HepG2 (cell line): Measurements from ENCODE around the gene SH2B2. TPM values are rescaled to one million over a fixed set of nuclear protein-coding genes. Genes with fewer than 3 reads are reported as not detected.

ENCODE experiments used
- ATAC-seq: fragments of 200-7000 bp; cut with Tn5 transposase; 3 replicates; pipeline ENCODE4 v1.9.1; 2020; ENCODE audit warnings: mild to moderate bottlenecking, moderate library complexity
- BruUV-seq: library from RNA; stranded (reverse); fragments of 400-500 nt; replicated peaks from 2 replicates; lab custom pipeline; 2021; lab: Mats Ljungman, UMichigan
- CTCF ChIA-PET: fragments of 300-600 bp; formaldehyde crosslinking; extraction: SDS; loops from one replicate; lab custom pipeline; 2021; ENCODE audit warnings: low total read pairs, inconsistent platforms, low intra/inter-chr PET ratio; lab: Yijun Ruan, JAX
- POLR2A ChIA-PET: fragments of 350-600 bp; sonication (Branson Sonifier 250); formaldehyde crosslinking; loops from one replicate; lab custom pipeline; 2020; ENCODE audit warnings: antibody characterized with exemption, inconsistent platforms; lab: Yijun Ruan, JAX
- DNase-seq: peaks from one replicate; pipeline ENCODE4 v3.0.0-alpha.2; 2015; ENCODE audit warnings: low spot score
- FAIRE-seq: peaks from 3 replicates; lab custom pipeline; 2011; peaks lifted over from hg19 to GRCh38; lab: Jason Lieb, UNC
- H2AFZ ChIP-seq: one replicate; pipeline ENCODE4 v1.6.1; 2011; ENCODE audit warnings: low read length, inconsistent platforms
- H3K27ac ChIP-seq: fragments of 300-600 bp; 3 replicates; pipeline ENCODE4 v1.8.0; 2011; ENCODE audit warnings: mixed run types, mild to moderate bottlenecking, mixed read lengths, low read length, inconsistent platforms; ENCODE audit not compliant: insufficient read depth; ENCODE audit errors: extremely low read length
- H3K27me3 ChIP-seq, 2 experiments: fragments of 200-600 bp in 1 of 2; 2 replicates in 1 of 2; 3 replicates in 1 of 2; pipeline versions ENCODE4 v1.6.0 to v1.8.0; 2011; ENCODE audit warnings: low read length in 2 of 2, mild to moderate bottlenecking in 2 of 2, moderate library complexity in 2 of 2, inconsistent platforms in 1 of 2; ENCODE audit not compliant: insufficient read depth in 2 of 2, control insufficient read depth in 1 of 2
- H3K36me3 ChIP-seq, 2 experiments: fragments of 200-600 bp in 1 of 2; replicated peaks in 1 of 2; 2 replicates in 1 of 2; 3 replicates in 1 of 2; pipeline versions ENCODE4 v1.5.1 to v1.8.0; 2011; ENCODE audit warnings: low read length in 2 of 2, inconsistent platforms in 1 of 2; ENCODE audit not compliant: insufficient read depth in 2 of 2, control insufficient read depth in 1 of 2
- H3K4me1 ChIP-seq: 2 replicates; pipeline ENCODE4 v1.5.1; 2012; ENCODE audit warnings: low read length, inconsistent platforms; ENCODE audit not compliant: insufficient read depth
- H3K4me2 ChIP-seq: 2 replicates; pipeline ENCODE4 v1.6.0; 2011; ENCODE audit warnings: low read depth, low read length, inconsistent platforms
- H3K4me3 ChIP-seq, 3 experiments: fragments of 200-600 bp in 1 of 3; sonication (generic), shearing (Covaris generic) in 1 of 3; replicated peaks in 1 of 3; 2 replicates each; pipeline ENCODE4 v1.5.1; 2011 to 2016; ENCODE audit warnings: low read length in 3 of 3, inconsistent platforms in 2 of 3, low read depth in 2 of 3, mild to moderate bottlenecking in 2 of 3, control low read depth in 1 of 3, mixed read lengths in 1 of 3; ENCODE audit not compliant: insufficient read depth in 1 of 3
- H3K79me2 ChIP-seq: one replicate; pipeline ENCODE4 v1.6.1; 2011; ENCODE audit warnings: low read length, inconsistent platforms; ENCODE audit not compliant: insufficient read depth
- H3K9ac ChIP-seq: 2 replicates; pipeline ENCODE4 v1.6.0; 2011; ENCODE audit warnings: mild to moderate bottlenecking, low read depth, low read length, inconsistent platforms; ENCODE audit not compliant: insufficient read depth
- H3K9me3 ChIP-seq: 2 replicates; pipeline ENCODE4 v1.5.1; 2012; ENCODE audit warnings: mild to moderate bottlenecking, low read length
- H4K20me1 ChIP-seq: 2 replicates; pipeline ENCODE4 v1.6.0; 2011; ENCODE audit warnings: inconsistent platforms, mild to moderate bottlenecking, low read length, moderate library complexity; ENCODE audit not compliant: insufficient read depth
- DPF2 ChIP-seq: sonication (generic); formaldehyde crosslinking; IDR thresholded peaks from 2 replicates; pipeline ENCODE4 v1.4.0; 2020; ENCODE audit warnings: mild to moderate bottlenecking, low read depth, missing genetic modification reagents, borderline replicate concordance
- KDM4B ChIP-seq: sonication (generic); formaldehyde crosslinking; IDR thresholded peaks from 2 replicates; pipeline ENCODE4 v1.4.0; 2020; ENCODE audit warnings: missing genetic modification reagents
- POLR2AphosphoS2 ChIP-seq: IDR thresholded peaks from 2 replicates; pipeline ENCODE4 v1.6.1; 2011; ENCODE audit warnings: low read depth, low read length, improper control_type of control experiment
- RXRB ChIP-seq: IDR thresholded peaks from 2 replicates; pipeline ENCODE4 v1.6.1; 2016; ENCODE audit warnings: borderline replicate concordance, missing genetic modification reagents, missing compliant biosample characterization
- ZBTB46 ChIP-seq: sonication (generic); formaldehyde crosslinking; IDR thresholded peaks from 2 replicates; pipeline ENCODE4 v1.4.0; 2020; ENCODE audit warnings: mild to moderate bottlenecking, missing genetic modification reagents, borderline replicate concordance
- ZNF674 ChIP-seq: sonication (generic); formaldehyde crosslinking; IDR thresholded peaks from 2 replicates; pipeline ENCODE4 v1.5.0; 2020; ENCODE audit warnings: low read depth, mild to moderate bottlenecking, missing genetic modification reagents
- ZNF891 ChIP-seq: sonication (generic); formaldehyde crosslinking; IDR thresholded peaks from 2 replicates; pipeline ENCODE4 v1.5.0; 2020; ENCODE audit warnings: mild to moderate bottlenecking, missing genetic modification reagents
- WGBS: methylation state at CpG from one replicate; pipeline ENCODE4 v1.1.6; 2017; ENCODE audit warnings: low lambda C conversion rate; 5-methylcytosine and 5-hydroxymethylcytosine counted together
- in situ Hi-C: cut with HindIII; loops from 2 replicates; pipeline ENCODE4 v1.10.0; 2017; ENCODE audit warnings: low pct_unique_long_range_greater_than_20kb; ENCODE audit not compliant: extremely low pct_ligation_motif_present
- intact Hi-C: fragments of 100-400 bp; cut with micrococcal nuclease; formaldehyde crosslinking; loops from one replicate; pipeline ENCODE4 v1.10.0; 2022; ENCODE audit not compliant: unreplicated experiment
- polyA plus RNA-seq, 8 experiments: library from polyadenylated mRNA; depleted of rRNA in 3 of 8; stranded (reverse) in 7 of 8; unstranded in 1 of 8; fragments of >200 nt; fragmentation: Illumina TruSeq in 4 of 8; extraction: Trizol in 4 of 8; gene quantifications; 2 replicates each; pipeline versions ENCODE4 v1.2.1 to v1.2.3, GENCODE V29; 2011 to 2016; ENCODE audit warnings: low read depth in 4 of 8, missing spikeins in 1 of 8, mixed read lengths in 1 of 8; ENCODE audit not compliant: insufficient read depth in 1 of 8
- total RNA-seq, 5 experiments: library from RNA; depleted of rRNA; stranded (reverse); fragments of >200 nt; fragmentation: Illumina TruSeq; extraction: Trizol; gene quantifications; 2 replicates each; pipeline ENCODE4 v1.2.3, GENCODE V29; 2016; ENCODE audit warnings: low read depth in 1 of 5

SH2B2 gene
- total and polyA plus RNA-seq, 2 of the 13 experiments (the other 11 are each of a cell fraction or from before 2014, with no cell fraction given) = 0.46 to 1.3 TPM

- Histone ChIP-seq H3K9ac (no peak overlapping the region), H3K36me3 (no peaks in the 10 kb centered on the region), H3K4me3 (no peak overlapping the region), H3K4me1 (peaks cover 45% of the 10 kb centered on the region), H3K27me3 (no peaks in the 10 kb centered on the region; a peak in 1 of 5 replicates), H4K20me1 (no peaks in the 10 kb centered on the region), H2AFZ (no peak overlapping the region), H3K27ac (no peak overlapping the region), H3K9me3 (no peaks in the 10 kb centered on the region), H3K79me2 (no peaks in the 10 kb centered on the region), H3K4me2 (no peak overlapping the region)
- CTCF ChIA-PET = interaction anchor here (1.4 kb wide), 2 partner anchors 34 to 728 kb away, joined by 8 to 9 read pairs; no protein-coding TSS in a partner anchor
- 75% methylated on average over 10 of the region's 10 CpGs for WGBS
- POLR2A ChIA-PET = no interaction called here
- DNase-seq = no peak
- no TSS peak for BruUV-seq
- no peak for ATAC-seq
- TF ChIP-seq ZNF891 (CRISPR knock-in tag) (no peak), RXRB (CRISPR knock-in tag) (no peak), KDM4B (CRISPR knock-in tag) (no peak), POLR2AphosphoS2 (no peak), ZBTB46 (CRISPR knock-in tag) (no peak), ZNF674 (CRISPR knock-in tag) (no peak), DPF2 (no peak)
- in situ Hi-C loops = loop anchor here (5.0 to 25.0 kb wide), 2 partner anchors 584 to 734 kb away; no protein-coding TSS in a partner anchor
- intact Hi-C loops = loop anchor here (5.0 kb wide), 1 partner anchor 579 kb away; no protein-coding TSS in a partner anchor
- FAIRE-seq = no peak
Observed at GRCh38 chr7:102271158-102271798, 15.4 kb upstream of the SH2B2 start.
